Kidney tubule cell (primary cell): ENCODE measurements around the gene ATRIP.

Source experiments
- DNase-seq: peaks from one replicate; pipeline ENCODE4 v3.0.0-alpha.2; 2018; ENCODE audit warnings: low spot score

ATRIP gene

GRCh38 chr3:48504051-48504946, 57.8 kb downstream of the ATRIP start, which contains the start of gene SHISA5:
SHISA5 (minus strand) TSS chr3:48504174; CDS start chr3:48504094, 80 bp downstream.
- peak; percentile 72 for DNase-seq

- DNase-seq, result no peak
Observed at GRCh38 chr3:48505146-48505545, 58.6 kb downstream of the ATRIP start.

GRCh38 chr3:48505968-48506504, 59.5 kb downstream of the ATRIP start:
- no peak for DNase-seq

GRCh38 chr3:48507256-48508061, 60.9 kb downstream of the ATRIP start:
- peak; percentile 88 for DNase-seq

GRCh38 chr3:48511551-48511950, 65.0 kb downstream of the ATRIP start:
- DNase-seq, result no peak

- DNase-seq, result no peak
Observed at GRCh38 chr3:48514431-48515227, 68.1 kb downstream of the ATRIP start.
